Epithelial cell of prostate (primary cell): ENCODE data around the gene AP1M1.
"Not testable (repeated sequence)": the region's sequence is repeated elsewhere in the genome, so short reads cannot be mapped to it uniquely, and the experiment has no call there.

ENCODE experiments used
- DNase-seq: peaks from one replicate; pipeline ENCODE4 v3.0.0-alpha.2; 2011; ENCODE audit warnings: low read depth, low spot score
- H3K27ac ChIP-seq: fragments of 450-650 bp; 2 replicates; pipeline ENCODE4 v1.5.1; 2017; ENCODE audit warnings: mild to moderate bottlenecking

Gene AP1M1

DNA sequence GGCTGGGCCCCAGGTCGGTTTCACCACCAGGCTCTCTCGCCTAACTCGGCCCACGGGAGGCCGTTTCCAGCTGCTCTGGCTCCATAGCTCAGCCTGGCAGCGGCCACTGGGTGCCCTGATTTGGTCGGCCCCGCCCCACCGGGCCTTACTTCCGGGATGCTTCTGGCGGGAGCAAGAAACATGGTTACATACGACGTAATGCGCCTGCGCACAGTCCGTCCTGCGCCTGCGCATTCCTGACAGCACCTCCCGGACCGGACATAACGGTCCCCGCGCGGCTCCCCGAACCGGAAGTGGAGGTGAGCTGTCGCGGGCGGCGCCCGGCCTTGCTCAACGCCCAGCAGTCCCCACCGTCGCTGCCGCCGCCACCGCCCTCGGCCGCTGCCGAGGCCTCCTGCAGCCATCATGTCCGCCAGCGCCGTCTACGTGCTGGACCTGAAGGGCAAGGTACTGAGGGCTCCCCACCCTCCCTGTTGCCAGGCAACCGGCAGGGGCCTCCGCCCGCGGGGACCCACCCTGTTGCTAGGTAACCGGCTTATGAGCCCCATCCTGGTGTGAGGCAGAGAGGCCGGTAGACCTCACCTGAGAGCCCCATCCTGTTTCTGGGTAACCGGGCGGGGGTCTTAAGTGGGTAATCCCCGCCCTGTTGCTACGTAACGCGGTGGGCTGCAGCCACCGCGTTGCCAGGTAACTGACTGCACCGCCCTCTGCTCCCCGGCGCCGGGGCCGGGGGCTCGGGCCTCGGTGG, at the start of gene AP1M1:
Gene AP1M1, plus strand, starts transcription at position 290 of the 748 bp plus-strand sequence. Its CDS starts 116 bp downstream, at position 406.
- H3K27ac ChIP-seq, result peak within 1 kb of the TSS; percentile 69
- DNase-seq, result peak; percentile 86

DNA sequence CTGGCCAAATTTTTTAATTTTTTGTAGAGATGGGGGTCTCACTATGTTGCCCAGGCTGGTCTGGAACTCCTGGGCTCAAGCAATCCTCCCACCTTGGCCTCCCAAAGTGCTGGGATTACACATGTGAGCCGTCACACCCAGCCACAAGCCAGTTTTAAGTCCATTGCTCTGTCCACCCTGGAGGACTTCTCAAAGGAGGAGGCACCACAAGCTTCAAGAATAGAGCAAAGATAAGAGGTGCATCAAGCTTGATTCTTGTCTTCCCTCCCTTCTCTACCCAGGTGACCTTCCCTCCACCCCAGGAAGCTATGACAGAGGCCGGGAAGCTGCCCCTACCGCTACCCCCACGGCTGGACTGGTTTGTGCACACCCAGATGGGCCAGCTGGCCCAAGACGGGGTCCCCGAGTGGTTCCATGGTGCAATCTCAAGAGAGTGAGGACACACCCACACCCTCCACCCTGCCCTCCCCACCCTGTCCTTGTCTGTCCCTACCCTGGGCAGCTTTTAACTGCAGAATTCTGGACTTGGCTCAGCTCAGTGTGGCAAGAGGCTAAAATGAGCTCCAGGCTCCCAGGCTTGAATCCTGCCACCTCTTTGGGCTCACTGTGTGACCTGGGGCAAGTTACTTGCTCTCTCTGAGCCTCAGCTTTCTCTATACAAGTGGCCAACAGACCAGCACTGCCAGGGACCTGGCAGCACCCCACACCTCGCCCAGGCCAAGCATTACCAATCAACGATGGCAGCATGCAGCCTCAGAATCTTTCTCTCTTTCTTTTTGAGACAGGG, 49.1 kb upstream of the AP1M1 start:
- H3K27ac ChIP-seq, result no peak overlapping the region
- no peak for DNase-seq

DNA sequence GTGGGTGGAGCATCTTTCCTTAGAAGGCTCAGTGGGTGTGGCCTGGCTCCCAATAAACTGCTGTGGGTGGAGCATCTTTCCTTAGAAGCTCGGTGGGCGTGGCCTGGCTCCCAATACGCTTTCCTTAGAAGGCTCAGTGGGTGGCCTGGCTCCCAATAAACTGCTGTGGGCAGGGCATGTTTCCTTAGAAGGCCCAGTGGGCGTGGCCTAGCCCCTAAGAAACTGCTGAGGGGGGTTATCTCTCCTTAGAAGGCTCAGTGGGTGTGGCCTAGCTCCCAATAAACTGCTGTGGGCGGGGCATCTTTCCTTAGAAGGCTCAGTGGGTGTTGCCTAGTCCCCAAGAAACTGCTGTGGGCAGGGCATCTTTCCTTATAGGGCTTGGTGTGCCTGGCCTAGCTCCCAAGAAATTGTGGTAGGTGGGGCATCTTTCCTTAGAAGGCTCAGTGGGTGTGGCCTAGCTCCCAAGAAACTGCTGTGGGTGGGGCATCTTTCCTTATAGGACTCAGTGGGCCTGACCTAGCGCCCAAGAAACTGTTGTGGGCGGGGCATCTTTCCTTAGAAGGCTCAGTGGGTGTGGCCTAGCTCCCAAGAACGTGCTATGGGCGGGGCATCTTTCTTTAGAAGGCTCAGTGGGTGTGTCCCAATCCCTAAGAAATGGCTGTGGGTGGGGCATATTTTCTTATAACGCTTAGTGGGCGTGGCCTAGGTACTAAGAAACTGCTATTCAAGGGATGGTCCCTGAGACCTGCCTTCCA, 44.0 kb upstream of the AP1M1 start:
- H3K27ac ChIP-seq, result no peak overlapping the region
- no peak for DNase-seq

DNA sequence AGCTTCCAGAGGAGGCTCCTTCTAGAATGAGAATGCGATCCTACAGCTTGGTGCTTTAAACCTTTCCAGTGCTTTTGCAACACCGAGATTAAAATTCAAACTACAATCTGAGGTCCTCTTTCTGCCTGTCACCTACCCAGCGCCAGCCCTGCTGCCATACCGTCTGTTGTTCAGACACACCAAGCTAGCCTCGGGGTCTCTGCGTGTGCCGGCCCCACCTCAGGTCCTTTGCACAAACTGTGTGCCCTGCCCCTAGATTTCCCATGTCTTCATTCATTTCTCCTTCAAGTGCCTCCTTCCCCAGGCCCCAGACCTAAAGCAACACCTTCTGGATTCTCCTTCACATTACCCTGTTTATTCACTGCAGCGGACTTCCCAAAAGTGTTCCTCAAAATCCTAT, 43.2 kb upstream of the AP1M1 start:
- no peak for DNase-seq
- no peak overlapping the region for H3K27ac ChIP-seq

DNA sequence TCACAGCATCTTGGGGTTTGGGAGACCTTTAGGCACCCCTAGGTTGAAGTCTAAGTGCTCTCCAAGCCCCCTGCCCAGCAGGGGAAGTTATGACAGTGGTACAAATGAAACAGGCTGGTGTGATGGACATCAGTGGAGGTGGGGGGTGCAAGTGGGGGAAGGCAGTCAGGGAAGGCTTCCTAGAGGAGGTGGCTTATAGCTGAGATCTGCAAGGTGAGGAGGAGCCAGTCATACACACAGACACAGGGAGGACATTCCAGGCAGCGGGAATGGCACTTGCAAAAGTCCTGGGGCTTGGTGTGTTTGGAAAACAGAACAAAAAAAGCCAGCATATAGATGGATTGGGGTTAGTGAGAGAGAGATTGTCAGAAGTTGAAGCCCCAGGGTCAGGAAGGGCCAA, 42.6 kb upstream of the AP1M1 start:
- no peak overlapping the region for H3K27ac ChIP-seq

DNA sequence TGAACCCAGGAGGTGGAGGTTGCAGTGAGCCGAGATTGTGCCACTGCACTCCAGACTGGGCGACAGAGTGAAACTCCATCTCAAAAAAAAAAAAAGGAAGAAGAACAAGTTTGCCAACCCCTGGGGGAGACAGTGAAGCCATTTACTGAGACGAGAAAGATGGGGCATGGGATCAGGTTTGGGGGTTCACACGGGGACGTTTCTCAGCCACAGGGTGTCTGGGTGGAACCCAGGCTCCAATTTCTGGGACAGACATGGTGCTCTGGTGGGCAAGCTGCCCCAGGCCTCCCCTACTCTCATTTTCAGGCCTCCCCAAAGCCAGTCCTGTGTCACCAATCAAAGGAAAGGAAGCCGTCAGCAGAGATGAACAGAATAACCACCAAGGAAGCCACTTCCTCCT, 40.8 kb upstream of the AP1M1 start:
- H3K27ac ChIP-seq, result no peak overlapping the region
- no peak for DNase-seq

More for the DNA sequence above, 42.6 kb upstream of the AP1M1 start:
- DNase-seq, result no peak

DNA sequence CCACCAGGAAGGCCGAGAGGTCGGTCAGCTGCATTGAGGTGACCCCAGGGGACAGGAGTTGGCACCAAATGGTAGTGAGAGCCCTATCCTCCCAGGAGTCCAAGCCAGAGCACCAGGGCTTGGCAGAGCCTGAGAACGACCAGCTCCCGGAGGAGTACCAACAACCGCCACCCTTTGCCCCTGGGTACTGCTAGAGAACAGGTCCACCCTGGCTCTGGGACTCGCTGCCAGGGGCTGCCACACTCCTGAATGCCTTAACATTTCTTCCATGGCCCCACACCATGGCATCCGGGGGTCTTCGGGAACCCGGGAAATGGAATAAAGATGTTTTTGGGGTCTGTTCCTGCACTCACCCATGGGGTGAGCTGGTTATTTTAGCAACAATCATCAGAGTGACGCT, 40.1 kb upstream of the AP1M1 start:
- no peak overlapping the region for H3K27ac ChIP-seq
- no peak for DNase-seq

DNA sequence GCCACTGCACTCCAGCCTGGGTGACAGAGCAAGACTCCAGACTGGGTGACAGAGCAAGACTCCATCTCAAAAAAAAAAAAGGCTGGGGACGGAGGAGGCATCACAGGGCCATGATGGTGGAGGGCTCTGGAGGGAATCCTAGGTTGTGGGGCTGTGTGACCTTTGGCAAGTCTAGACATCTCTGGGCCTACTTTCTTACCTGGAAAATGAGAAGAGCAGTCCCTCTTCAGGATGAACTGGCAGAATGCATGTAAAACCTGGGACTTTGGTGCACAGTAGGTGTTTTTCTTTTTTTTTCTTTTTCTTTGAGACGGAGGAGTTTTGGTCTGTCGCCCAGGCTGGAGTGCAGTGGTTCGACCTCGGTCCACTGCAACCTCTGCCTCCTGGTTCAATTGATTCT, 38.1 kb upstream of the AP1M1 start:
- no peak for DNase-seq
- no peak overlapping the region for H3K27ac ChIP-seq

DNA sequence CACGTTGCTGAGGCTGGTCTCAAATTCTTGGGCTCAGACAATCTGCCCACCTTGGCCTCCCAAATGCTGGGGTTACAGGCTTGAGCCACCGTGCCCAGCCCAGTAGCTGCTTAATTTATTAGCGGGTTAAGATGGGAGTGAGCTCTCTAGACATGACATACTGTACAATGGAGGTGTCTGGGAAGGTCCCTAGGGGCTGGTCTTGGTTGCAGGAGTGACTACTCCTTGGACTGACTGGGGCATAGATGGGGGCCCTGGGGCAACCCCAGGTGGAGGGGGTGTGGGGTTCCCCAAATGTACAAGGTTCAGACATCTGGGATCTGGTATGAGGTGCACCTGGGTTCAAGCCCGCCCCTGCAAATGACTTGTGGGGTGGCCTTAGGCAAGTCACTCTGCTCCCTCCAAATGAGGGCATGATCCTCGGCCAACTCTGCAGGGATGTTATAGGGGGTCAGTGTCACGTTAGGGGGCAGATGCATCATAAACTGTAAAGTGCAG, 37.2 kb upstream of the AP1M1 start:
- H3K27ac ChIP-seq, result peak overlapping the region; percentile 93
- DNase-seq, result no peak

DNA sequence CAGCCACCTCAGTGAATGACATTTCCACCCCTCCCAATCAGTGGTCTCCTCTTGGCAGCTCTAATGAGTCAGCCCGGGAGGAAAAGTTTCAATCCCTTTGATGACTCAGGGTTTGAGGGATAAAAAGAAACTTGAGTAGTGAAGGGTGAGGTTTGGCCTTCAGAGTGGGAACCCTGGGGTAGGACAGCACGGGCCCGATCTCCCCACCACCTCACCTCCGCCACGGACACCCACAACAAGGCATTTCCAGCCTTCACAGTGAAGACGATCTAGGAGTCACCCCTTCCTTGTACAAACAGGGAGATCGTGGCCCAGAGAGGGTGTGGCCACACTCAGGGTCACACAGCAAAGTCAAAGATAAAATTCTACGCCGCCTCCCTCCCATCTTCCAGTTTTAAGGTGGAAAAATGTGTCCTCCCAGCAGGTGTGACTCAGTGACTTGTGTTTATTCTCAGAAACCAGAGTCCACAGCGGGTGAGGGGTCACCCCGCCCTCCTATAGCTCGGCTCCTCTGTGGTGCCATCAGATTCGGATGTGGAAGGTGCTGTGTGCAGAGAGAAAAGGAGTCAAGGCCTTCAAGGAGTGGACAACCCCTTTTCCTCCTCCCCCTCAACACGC, 36.7 kb upstream of the AP1M1 start:
- H3K27ac ChIP-seq, result peak overlapping the region; percentile 93
- DNase-seq, result peak; percentile 68

DNA sequence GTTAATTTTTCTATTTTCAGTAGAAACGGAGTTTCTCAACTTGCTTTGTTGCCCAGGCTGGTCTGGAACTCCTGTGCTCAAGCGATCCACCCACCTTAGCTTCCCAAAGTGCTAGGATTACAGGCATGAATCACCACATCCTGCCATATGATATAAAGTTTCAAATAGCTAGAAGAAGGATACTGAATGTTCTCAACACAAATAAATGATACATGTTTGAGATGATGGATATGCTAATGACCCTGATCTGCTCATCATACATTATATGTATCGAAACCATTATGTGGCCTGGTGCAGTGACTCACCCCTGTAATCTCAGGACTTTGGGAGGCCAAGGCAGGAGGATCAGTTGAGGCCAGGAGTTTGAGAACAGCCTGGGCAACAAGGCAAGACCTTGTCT, 35.9 kb upstream of the AP1M1 start:
- peak; percentile 91 for DNase-seq
- H3K27ac ChIP-seq, result peak overlapping the region; percentile 93

DNA sequence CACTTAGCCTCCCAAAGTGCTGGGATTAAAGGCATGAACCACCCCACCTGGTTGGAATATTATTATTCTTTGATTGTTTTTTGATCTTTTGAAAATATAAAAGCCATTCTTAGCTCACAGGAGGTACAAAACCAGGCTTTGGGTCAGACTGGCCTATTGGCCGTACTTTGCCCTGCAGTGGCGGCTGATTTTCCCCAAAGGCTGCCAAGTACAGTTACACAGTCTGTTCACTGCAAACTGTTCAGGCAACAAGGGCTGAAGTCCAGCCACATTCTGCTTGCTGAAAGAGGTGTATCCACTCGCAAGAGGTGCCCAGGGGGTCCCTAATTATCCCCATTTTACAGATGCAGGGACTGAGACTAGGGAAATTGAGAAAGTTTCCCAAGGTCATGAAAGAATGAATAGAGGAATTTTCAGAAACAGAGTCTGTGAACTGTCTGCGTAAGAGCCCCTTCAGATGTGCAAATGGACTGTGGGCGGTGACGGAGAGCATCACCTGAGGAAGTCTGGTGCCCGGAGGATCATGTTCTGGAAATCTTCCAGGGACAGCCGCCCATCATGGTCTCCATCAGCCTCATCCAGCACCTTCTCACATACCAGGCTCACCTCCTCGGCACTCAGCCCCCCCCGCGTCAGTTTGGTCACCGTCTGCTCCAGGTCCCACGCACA, 33.4 kb upstream of the AP1M1 start:
- DNase-seq, result no peak
- no peak overlapping the region for H3K27ac ChIP-seq

DNA sequence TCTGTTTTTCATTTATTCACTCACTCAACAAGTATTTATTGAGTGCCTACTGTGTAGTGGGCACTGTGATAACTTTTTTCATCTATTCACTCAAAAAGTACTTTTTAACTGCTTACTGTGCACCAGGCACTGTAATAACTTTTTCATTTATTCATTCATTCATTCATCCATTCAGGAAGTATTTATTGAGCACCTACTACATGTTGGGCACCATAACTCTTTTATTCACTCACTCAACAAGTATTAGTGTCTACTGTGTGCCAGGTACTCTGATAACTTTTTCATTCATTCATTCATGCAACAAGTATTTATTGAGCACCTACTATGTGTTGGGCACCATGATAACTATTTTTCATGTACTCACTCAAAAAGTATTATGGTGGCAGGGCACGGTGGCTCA, 31.3 kb upstream of the AP1M1 start:
- DNase-seq, result no peak
- no peak overlapping the region for H3K27ac ChIP-seq

DNA sequence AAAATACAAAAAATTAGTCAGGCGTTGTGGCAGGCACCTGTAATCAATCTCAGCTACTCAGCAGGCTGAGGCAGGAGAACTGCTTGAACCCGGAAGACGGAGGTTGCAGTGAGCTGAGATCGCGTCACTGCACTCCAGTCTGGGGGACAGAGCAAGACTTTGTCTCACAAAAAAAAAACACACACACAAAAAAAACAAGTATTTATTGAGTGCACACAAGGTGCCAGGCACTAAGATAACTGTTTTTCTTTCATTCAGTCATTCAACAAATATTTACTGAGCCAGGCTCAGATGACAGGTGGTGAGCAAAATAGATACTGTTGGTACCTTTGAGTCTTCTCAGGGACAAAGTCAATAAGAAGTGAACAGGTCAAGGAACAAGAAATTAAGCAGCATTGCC, 30.7 kb upstream of the AP1M1 start:
- DNase-seq, result no peak
- H3K27ac ChIP-seq, result no peak overlapping the region

DNA sequence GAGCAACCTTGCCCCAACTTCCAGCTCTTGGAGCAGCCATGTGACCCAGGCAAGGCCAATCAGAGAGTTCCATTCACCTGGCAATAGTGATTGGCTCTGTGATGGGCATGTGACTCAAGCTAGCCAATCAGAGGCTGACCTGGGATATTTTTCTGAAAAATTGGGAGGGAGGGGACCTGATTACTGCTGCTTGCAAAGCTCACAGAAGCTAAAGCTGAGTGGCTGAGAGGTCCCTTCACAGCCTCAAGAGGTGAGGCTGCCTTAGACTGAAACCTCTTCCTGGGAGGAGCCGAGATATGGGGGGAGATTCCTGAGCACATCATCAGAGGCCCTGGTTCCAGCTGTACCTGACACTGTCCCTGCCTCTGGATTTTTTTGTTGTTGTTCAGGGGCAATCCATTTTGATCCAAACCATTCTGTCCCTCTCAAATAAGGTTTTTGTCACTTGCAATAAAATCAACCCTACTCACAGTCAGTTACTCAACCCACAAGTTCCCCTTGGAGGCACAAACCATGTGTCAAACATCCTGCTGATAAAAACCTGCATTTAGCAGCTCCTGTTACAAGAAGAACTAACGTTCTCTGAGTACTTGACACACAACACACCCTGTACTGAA, 29.1 kb upstream of the AP1M1 start:
- H3K27ac ChIP-seq, result no peak overlapping the region
- no peak for DNase-seq

DNA sequence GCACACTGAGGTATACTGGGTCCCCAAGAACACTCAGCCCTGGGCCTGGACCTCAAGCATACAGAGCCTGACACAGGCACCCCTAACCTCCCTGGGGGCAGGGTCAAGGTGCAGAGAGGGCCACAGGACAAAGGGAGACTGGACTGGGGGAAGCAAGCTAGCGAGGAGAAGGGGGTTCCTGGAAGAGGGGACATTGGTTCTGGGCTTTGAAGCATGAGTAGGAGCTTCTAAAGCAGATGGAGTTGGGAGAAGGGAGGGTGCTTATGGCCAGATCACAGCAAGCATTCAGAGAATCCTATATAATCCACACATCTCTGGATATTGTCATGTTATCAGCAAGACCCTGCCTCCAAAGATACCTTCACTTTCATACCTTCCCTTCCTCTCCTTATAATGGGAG, 27.6 kb upstream of the AP1M1 start:
- no peak for DNase-seq
- no peak overlapping the region for H3K27ac ChIP-seq

DNA sequence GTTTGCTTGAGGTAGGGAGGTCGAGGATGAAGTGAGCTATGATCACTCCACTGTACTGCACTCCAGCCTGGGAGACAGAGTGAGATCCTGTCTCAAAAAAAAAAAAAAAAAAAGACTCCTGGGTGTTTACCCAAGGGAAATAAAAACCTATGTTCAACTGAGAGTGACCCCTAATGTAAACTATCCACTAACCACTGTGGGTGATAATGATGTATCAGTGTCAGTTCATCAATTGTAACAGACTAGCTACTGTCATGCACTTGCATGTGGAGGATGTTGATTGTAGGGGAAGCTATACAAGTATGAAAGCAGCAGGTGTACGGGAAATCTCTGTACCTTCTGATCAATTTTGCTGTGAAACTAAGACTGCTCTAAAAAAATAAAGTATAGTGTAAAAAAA, 21.8 kb upstream of the AP1M1 start:
- H3K27ac ChIP-seq, result no peak overlapping the region
- DNase-seq, result no peak

DNA sequence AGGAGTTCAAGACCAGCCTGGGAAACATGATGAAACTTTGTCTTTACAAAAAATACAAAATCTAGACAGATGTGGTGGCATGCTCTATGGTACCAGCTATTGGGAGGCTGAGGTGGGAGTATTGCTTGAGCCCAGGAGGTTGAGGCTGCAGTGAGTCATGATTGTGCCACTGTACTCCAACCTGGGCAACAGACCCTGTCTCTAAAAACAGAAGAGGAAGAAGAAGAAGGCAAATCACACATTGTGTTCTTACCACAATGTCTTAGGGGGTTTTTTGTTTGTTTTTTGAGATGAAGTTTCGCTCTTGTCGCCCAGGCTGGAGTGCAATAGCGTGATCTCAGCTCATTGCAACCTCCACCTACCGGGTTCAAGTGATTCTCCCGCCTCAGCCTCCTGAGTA, 18.8 kb upstream of the AP1M1 start:
- not testable (repeated sequence) for DNase-seq, H3K27ac ChIP-seq

DNA sequence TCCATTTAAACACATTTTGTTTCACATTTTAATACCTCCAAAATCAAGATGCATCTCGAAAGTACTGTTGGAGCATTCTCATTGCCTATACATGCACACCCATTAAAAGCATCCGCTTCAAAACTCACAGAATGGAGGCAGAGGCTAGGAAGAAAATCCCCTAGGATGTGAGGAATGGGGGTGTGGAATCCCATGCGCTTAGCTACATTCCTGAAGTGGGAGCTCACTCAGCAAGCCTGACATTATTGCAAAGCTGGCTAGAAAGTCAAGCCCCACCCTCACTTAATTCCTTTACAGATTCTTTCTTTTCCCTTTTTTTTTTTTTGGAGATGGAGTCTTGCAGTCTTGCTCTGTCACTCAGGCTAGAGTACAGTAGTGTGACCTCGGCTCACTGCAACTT, 17.1 kb upstream of the AP1M1 start:
- H3K27ac ChIP-seq, result no peak overlapping the region
- no peak for DNase-seq
